HG03571 (cell line): ENCODE results near the gene S100A7A.
"Not testable (repeated sequence)": the region's sequence is repeated elsewhere in the genome, so short reads cannot be mapped to it uniquely, and the experiment has no call there.

Experiments
- ATAC-seq: cut with Tn5 transposase; IDR thresholded peaks from one replicate; pipeline ENCODE4 v1.9.1; 2021; ENCODE audit not compliant: unreplicated experiment

The S100A7A gene

DNA sequence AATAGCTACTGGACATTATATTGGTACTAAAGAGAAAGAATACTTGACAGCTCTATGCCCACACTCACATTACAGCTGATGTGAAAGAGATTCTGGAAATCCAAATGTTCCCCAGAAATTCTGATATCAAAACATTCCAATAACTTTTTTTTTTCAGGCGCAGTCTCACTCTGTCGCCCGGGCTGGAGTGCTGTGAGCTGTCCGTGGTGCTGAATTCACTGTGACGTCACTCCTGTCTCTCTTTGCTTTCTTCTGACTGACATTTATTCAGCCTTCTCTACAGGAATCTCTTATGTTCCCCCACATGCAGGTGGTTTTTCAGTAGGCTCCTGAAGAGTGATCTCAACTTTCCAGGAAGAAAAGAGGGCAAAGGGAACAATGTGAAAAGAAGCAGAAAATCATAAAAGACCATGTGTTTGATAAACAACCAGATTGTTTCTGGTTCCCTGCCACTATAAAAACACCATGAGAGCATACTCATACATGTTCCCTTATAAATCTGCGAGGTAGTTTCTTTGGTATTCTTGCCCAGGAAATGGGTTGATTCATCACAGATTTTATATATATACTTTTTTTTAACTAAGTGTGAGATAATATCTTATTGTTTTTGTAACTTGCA is 6.2 kb downstream of the S100A7A start:
- no peak for ATAC-seq

DNA sequence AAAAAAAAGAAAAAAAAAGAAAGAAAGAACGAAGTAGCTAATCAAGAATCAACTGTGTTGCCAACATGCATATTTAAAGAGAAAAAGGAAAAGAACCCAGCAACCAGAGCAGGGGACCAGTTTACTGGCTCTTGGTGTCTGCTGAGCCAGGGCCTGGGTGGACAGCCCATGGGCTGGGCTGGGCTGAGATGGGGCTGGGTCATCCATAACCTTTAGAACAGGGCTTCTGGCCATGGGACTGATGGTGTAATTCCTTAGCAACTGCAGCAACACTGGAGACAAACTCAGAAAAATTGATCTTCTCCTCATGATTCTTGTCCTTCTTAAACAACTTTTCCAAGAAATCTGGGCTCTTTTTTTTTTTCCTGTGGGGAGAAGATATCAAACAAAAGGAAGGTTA is 10.5 kb downstream of the S100A7A start:
- no peak for ATAC-seq

DNA sequence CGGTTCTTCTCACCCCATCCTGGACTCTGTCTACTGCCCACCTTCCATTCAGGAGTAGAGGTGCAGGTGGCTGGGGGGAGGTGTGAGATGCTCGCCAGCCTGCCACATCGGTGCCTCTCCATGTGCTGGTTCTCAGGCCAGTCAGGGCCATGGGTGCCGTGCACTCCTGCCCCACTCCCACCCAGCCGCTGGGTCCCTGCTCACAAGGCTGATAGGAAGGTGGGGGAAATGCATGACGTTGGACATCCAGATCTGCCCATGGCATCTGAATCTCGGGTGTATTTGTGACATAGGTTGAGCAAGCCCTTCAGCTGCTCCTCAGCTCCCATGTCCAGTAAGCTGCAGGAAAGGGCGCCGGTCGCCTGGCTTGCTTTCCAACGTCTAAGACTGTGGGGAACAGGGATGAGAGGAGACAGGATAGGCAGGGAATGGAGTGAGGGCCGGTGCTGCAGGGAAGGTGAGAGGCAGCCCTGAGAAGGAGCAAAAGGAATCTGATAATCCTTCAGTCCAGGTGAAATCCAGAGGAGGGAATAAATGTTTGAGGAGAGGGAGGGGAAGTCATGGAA is 11.8 kb downstream of the S100A7A start:
- no peak for ATAC-seq

GRCh38 chr1:153428791-153429190 is 12.5 kb downstream of the S100A7A start:
- ATAC-seq, result no peak

- no peak for ATAC-seq
These were observed 13.2 kb downstream of the S100A7A start for GRCh38 chr1:153429266-153430165.

GRCh38 chr1:153430166-153430553 is 13.8 kb downstream of the S100A7A start:
- no peak for ATAC-seq

- ATAC-seq, result no peak
These were observed 14.2 kb downstream of the S100A7A start for GRCh38 chr1:153430561-153430960.

- ATAC-seq, result no peak
These were observed 14.7 kb downstream of the S100A7A start for GRCh38 chr1:153431002-153431401.

DNA sequence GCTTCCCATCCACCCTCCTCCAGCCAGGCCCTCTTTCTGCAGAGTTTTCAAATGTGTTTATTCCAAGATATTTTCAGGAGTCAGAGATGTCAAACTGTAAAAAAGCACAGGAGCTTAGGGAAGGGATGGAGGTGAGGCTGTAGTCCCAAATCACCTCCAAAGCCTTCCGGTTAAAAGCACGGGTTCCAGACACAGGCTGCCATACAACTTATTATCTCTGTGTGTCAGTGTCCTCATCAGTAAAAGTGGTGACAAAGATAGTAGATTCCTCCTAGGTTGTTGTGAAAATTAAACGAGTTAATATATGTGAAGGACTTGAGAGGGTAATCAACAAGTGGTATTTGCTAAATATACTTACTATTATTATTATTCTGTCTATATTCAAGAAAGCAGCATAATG is 15.1 kb downstream of the S100A7A start:
- ATAC-seq, result no peak

DNA sequence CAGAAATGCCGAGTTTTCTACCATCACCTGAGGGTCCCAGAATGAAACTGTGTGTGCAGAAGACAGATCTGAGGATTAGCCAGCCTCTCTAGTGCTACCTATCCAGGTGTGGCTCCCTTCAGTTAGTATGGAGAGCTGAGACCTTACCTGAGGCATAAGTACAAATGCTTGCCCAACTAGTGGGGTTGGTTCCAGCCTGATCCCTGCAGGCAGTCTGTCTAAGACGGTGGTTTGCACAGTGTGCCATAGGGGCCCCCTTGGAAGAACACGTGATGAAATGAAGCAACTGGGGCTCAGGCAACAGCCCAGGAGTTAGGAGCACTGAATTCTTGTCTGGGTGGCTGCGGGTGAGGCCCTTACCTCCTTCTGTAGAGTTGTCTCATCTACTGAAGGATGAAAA is 15.6 kb downstream of the S100A7A start:
- ATAC-seq, result no peak

GRCh38 chr1:153432874-153433681 is 16.8 kb downstream of the S100A7A start:
- ATAC-seq, result no peak

DNA sequence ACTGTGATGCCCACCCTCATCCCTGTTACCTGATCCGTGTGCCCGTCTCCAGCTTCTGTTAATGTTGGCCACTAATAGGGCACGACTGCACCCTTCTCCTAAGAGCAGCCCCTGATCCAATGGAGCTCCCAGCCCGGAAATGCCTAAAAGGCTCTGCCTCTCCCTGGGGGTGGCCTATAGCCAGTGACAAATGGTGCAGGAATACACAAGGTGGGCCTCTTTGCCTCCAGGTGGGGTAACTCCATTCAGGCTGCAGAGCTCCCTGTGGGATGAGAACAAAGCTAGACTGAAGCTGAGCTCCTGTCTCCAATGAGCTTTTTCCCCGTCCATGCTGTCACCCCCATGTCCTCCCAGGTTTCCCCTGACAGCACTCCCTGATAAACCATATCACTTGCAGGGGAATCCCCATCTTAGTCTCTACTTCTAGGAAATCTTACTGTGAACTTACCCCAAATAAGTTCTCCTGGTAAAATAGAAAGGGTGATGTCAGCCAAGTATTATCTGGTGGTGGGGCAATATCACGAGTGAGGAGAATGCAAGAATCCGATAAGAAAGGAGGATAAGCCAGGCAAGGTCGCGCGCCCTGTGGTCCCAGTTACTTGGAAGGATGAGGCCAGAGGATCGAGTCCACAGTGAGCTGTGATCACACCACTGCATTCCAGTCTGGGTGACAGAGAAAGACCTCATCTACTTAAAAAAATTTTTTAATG is 18.6 kb downstream of the S100A7A start:
- no peak for ATAC-seq

DNA sequence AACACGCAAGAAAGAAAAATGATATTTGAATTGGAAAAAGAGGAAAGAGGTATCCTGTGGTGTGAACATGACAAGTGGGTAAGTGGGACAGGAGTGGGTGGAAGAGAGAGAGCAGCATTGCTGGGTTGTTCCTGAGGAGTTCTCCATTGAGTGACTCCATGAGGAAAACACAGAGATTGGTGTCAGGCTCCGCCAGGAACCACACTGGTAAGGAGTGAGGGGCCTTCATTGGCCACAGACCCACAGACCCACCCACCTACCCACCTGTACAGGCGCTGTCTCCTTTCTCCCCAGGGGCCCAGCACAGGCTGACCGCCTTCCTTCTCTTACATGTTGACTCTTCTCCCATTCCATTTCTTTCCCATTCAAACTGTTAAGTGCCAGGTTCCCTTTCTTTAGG is 20.9 kb downstream of the S100A7A start:
- no peak for ATAC-seq

DNA sequence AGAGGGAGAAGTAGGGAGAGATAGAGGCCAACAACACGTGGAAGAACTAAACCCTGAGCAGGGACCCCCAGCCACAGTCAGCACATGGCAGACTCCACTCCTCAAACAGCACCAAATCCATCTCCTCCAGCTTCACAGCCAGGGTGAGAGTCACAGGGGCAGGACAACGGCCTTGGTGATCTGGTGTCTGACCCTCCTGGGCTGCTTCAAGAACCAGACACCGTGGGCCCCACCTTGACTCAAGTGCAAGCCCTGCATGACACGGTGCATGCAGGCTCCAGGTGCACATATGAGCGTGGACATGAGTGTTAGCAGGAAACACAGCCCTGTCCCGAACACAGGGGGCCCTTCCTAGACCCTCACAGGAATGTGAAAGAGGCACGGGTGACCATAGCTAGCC is 22.3 kb downstream of the S100A7A start:
- no peak for ATAC-seq

GRCh38 chr1:153439273-153439672 is 23.0 kb downstream of the S100A7A start:
- no peak for ATAC-seq

DNA sequence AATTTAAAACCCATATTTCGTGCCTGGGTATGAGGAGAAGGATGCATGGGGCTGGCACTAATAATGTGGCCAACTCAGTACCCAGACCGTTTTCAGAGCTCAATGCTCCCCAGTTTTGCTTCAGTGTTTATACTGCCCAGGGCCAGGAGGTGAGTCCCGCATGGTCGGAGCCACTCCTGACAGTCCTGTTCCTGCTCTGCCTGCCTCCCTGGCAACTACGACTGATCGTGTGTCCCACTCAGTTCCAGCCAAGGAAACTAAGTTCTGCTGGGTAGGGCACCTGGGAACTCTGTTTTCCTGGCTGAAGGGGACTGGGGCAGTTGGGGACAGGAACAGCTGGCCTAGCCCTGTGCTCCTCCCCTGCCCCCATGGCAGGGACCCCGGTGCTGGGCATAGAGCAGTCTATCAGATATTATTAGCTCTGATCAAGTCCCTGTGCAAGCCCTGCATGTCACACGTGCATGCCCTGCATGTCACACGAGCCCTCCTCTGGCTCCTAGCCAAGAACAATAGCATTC is 25.0 kb downstream of the S100A7A start:
- no peak for ATAC-seq

- ATAC-seq, result no peak
These were observed 27.2 kb downstream of the S100A7A start for GRCh38 chr1:153443486-153443885.

DNA sequence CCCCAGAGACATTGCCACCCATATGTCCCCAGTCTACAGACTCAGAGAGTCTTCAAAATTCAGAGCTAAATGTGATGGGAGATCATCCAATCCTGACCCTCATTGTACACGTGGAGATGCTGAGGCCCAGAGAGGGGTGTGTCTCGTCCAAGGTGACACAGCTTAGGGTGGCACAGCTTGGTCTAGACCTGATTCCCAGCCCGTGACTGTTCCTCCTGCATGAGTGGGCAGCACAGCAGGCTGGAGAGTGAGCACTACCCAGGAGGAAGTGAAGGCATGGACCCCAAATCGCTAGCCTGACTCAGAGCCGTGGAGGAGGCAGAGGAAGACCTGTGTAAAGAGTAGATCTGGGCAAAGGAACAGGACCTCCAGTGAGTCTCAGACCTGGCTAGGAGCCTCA is 27.8 kb downstream of the S100A7A start:
- ATAC-seq, result no peak

DNA sequence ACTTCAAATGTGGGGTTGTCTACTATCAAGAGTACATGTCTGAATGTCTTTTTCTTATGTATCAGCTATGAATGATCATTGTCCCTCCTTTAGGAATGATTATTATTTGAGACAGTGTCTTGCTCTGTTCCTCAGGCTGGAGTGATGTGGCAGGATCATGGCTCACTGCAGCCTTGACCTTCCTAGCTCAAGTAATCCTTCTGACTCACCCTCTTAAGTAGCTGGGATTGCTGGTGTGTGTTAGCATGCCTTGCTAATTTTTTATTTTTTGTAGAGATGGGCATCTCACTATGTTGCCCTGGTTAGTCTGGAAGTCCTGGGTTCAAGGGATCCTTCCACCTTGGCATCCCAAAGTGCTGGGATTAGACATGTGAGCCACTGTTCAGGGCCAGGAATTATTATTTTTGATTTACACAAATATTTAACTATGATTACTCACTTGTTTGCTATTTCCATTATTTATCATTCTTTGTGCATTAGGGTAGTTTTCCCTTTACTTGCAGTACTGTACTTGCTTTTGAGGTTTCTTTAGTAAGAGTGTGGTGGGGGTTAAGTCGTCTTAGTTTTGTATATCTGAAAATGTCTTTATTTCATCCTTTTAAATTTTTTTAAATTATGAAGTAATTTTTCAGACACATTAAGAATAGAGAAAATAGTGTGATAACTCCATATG is 31.3 kb downstream of the S100A7A start:
- ATAC-seq, result no peak

- not testable (repeated sequence) for ATAC-seq
These were observed 32.5 kb downstream of the S100A7A start for GRCh38 chr1:153448851-153449250.
